ENCODE results near the gene LDLRAD3.

GRCh38 chr11:36218283-36218921, 274.5 kb downstream of the LDLRAD3 start:
- TF ChIP-seq CTCF (IDR thresholded peaks at IDR 0.05) (no peak), POLR2A (IDR thresholded peaks at IDR 0.05) (no peak)

Measured in ovary (tissue), 3 donors.